Erythroblast (primary cell): ENCODE measurements around the gene ZNF778.

ENCODE experiments used
- GATA1 ChIP-seq: IDR thresholded peaks from 2 replicates; pipeline ENCODE4 v1.6.1; 2011; ENCODE audit warnings: low read depth, mild to moderate bottlenecking, control low read depth, low read length, moderate library complexity
- POLR2A ChIP-seq: IDR thresholded peaks from 2 replicates; pipeline ENCODE4 v1.6.1; 2011; ENCODE audit warnings: mild to moderate bottlenecking, low read length

DNA sequence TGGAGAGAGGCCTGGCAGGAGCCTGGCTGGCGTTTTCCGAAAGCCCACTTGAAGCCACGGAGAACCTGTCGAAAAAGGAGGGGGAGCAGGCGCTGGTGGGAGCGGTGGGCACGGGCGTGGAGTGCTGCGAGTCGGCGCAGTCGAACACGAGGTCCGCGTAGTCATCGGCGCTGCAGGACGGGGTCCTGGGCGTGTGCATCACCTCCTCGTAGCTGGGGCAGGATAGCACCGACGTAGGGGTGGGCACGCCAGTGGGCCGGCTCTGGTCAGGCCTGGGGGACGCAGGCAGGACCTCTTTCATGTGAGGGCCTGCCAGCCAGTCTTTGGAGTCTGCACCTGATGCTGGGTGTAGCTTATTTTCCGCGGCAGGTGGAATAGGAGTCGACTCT, 63.7 kb downstream of the ZNF778 start:
- TF ChIP-seq GATA1 (no peak), POLR2A (no peak)
